GM19351 (cell line): ENCODE data around the gene ETV3L.

Experiments
- ATAC-seq: cut with Tn5 transposase; IDR thresholded peaks from one replicate; pipeline ENCODE4 v1.9.1; 2021; ENCODE audit warnings: mild to moderate bottlenecking, moderate library complexity; ENCODE audit not compliant: unreplicated experiment

ETV3L gene

GRCh38 chr1:157132616-157133167 lies 33.1 kb upstream of the ETV3L start:
- no peak for ATAC-seq

GRCh38 chr1:157132111-157132510 lies 32.5 kb upstream of the ETV3L start:
- no peak for ATAC-seq

GRCh38 chr1:157131281-157131680 lies 31.7 kb upstream of the ETV3L start:
- ATAC-seq = no peak

GRCh38 chr1:157124855-157125254 lies 25.2 kb upstream of the ETV3L start:
- ATAC-seq = no peak

GRCh38 chr1:157119448-157119847 lies 19.8 kb upstream of the ETV3L start:
- ATAC-seq = no peak

DNA sequence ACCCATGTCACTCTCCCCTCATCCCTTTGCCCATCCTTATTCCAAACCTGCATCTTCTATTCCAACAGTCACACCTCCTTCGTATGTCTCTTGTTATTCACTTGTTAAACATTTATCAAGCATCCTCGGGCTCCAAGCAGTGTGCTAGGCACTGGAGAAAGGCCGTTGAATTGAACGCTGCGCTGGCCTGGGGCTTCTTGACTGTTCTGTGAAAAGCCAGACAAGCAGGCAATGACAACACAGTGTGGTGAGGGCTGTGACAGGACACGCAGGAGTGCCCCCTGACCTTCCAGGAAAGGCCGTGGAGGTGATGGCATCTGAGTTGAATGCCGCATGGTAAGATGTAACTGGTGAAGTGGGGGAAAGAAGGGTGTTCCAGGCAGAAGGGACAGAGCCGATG lies 19.4 kb upstream of the ETV3L start:
- no peak for ATAC-seq

DNA sequence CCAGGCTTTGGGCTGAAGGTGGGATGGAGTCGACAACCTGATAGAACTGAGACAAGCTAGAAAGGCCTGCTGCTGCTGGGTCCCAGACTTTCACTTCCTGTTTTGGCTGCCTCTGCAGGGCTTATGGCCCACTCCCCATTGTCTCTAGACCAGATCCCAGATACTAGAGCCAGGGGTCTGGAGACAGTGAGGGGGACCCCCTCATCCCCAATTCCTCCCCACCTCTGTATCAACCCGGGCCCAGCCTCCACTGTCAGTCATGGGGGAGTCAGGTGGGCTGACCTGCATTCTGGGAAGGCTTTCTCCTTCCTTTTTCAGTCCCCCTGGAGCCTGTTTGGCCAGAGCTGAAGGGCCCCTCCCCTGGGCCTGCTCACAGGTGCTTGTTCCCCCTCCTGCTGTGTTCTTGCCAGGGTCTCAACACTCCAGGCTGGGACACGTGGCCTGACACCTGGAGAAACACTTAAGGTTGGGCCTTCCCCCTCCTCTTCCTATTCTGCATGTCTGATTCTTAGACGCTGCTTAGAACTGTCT lies 18.0 kb upstream of the ETV3L start:
- ATAC-seq = peak; percentile 64

DNA sequence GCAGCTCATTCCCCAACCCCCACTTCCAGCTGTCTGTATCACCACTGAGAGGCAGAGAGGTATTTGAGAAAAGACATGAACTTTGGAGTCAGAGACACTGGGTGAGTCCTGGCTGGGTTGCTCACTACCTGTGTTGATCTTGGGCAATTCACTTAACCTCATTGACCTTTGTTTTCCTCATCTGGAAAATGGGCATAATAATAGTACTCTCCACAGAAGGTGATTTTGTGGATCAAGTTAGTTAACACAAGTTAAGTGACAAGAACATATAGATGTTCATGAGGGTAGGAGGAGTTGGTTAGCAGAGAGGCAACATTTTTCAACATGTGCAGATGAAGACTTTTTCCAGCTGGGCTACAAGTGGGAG lies 17.1 kb upstream of the ETV3L start:
- ATAC-seq = no peak

DNA sequence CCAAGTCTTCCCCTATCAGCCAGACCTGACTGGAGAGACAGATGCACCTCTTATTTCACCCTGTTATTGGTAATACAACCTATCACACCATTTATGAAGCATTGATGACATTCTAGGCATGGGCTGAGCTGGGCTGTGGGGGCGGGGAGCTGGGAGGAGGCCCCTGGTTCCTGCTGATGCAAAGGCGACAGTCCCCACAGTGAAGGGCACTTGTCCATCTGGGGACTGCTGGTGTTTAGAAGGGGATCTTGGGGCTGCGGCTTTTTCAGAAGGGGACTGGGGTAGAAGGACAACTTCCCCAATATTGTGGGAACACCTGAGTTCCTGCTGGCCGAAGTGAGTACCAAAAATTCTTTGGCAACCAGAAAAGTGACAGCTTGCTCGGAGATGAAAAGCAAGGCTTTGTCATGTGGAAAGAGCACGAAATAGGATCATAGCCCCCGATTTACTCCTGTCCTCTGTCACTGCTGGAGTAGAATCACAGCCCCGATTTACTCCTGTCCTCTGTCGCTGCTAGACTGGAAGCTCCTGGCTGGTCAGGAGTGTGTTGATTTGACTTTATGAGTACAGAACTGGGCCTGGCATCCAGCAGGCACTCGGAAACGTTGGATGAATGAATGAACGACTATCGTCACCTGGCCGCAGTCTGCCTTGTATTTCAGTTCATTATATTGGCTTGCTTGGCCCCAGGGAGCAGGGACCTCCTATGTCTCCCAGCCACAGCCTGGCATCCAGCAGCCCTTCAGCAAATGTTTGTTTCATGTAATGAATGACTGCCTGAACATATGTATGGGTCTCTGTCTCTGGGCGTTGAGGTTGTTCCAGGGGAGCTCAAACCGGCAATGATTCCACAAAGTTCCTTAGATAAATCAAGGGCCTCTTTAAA lies 16.5 kb upstream of the ETV3L start:
- ATAC-seq = no peak

GRCh38 chr1:157115429-157115838 lies 15.8 kb upstream of the ETV3L start:
- no peak for ATAC-seq

- ATAC-seq = no peak
Measured at GRCh38 chr1:157114183-157115121, 14.8 kb upstream of the ETV3L start.

DNA sequence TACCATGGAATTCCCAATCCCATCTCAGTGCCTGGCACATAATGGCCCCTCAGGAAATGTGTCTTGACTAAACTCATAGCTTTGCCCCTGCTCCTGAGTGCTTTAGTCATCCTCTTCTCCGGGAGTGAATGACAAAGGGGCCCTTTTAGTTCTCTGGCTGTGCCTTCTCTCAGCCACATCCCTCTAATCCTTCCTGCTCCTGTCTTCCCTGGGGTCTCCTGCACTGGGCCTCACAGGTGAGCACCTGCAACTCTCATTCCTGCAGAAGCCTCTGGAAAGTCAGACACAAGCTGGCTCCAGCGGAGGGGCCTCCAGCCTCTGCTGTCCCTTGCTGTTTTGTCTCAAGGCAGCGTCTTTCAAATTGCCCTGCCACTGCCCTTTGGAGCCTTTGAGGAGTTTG lies 14.0 kb upstream of the ETV3L start:
- no peak for ATAC-seq

DNA sequence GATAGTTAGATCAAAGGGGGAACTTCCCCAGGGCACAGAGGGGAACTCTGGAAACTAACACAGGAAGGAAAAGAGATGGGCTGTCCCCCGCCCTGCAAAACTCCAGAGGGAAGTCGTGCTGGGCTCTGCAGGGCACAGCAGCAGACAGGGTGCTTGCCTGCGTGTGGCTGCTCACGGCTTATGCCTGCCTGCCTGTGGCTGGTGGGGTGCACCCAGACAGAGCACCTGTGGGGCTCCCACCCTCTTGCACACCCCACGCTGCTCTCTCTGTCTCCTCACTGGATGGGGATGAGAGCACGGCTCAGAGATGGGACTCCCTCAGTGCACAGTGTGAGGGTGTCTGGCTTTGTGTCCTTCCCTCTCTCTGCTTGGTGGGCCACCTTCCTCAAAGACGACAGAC lies 13.5 kb upstream of the ETV3L start:
- ATAC-seq = no peak

DNA sequence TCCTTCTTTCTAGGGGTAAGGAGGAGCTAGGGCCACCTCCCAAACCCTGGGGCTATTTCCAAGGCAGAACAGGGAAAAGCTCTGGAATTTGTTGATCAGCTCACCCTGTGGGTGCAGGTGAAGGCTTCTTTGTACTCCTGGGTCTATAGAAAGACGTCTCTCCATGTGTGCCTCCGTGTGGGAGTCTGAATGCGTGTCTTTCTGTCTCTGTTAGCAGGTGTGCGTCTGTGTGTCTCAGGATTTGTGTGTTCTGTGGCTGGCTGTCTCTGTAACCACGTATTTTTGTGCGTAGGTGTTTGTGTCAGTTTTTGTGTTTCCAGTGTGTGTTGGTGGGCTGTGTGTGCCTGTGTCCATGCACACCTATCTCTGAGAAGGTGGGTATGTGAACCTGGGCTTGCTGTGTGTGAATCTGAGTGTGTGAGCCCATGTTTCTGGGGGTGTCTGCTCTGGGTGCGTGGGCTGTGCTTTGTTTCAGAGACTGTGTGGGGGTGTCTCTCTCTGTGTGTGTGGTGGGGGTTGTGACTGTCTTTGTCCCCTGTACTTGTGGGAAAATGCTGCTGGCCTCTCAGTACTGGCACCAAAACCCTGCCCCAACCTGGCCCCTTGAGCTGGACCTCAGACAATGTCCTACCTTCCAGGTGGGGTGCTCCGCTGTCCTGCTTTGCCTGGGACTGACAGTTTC lies 12.7 kb upstream of the ETV3L start:
- no peak for ATAC-seq

DNA sequence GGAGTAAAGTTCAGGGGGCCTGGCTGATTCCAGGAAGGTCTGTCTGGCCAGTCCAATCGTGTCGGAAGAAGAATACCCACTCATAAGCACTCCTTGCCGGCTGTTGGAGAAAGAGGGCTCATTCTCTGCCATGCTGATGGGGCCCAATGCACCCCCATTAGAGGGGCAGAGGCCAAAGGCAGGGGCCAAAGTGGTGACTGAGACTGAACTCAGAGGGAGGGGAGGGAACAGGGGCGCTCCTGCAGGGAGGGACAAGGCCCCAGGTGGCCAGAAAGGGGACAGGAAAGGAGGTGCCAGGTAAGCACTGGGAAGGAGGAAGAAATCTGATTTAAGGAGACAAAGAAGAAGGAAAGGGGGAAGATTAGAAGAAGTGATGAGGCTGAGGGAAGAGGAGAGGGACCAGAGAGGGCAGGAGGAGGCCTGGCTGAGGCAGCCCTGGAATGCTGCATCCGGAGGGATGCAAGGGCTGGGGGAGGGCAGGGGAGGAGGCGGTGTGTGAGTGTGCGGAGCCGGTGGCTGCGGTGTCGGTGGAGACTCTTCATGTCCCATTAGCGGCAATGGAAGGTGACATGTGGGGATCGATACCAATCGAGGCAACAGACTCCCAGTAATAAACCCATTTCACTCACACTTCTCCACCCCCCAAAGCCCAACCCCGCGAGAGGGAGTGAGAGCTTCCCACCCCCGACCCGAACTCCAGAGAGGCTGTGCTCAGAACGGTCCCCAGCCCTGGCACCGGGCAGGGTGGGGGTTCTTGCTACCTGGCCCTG lies 12.0 kb upstream of the ETV3L start:
- ATAC-seq = no peak

DNA sequence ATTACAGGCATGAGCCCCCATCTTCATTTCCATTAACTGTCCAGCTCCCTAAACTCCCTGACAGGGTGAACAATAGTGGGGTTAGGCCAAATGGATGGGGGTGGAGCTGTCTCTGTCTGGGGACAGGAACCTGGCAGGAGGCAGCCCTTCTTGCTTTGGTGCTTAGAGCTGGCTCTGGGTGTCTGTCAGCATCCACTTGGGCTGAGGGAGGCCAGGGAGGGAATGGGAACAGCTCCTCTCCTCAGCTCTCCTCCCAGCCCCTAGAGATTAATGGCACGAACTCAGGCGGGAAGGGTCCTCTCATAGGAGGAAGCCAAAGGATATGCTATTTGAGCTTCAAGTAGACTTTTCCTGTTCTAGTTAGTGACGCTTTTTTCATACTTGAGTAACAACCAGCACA lies 11.1 kb upstream of the ETV3L start:
- ATAC-seq = no peak

DNA sequence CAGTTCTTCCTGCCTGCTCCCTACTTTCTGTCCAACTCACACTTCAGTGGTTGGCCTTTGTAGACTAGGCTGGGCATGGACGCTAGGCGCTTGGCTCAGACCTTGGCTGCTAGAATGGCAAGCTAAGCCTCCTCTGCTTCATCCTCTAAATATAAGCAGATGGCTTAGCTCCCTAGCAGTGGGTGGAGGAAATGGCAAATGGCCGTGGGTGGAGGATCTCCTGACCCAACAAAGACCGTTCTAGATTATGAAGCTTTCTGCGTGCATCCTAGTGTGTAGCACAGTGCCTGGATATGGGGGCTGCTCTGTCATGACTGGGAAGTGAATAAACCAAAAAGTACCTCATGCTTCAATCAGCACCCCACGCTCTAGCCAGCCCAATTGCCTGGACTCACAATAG lies 10.4 kb upstream of the ETV3L start:
- no peak for ATAC-seq

GRCh38 chr1:157108448-157108847 lies 8.8 kb upstream of the ETV3L start:
- ATAC-seq = no peak

DNA sequence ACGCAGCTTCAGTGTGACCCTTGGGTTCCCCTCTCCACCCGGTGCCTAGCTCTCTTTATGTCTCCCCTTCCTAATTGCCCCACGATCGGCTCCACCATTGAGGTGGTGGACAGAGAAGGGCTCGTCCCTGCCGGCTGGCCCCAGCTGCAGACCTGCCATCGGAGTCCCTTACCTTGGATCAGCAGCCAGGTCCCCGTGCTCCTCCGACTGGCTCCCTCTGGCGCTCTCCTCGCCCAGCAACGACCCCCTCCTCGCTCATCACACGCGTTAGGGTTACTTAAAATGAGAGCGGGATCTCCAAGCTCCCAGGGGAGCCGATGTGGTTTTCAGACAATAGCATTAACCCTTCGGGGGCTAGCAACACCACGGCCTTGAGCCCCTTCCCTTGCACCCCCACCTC lies 8.1 kb upstream of the ETV3L start:
- no peak for ATAC-seq

- ATAC-seq = peak; percentile 11
Measured at GRCh38 chr1:157106813-157107189, 7.2 kb upstream of the ETV3L start.
